A549 (cell line): Measurements from ENCODE around the gene VCL. TPM values are rescaled to one million over a fixed set of nuclear protein-coding genes. Genes with fewer than 3 reads are reported as not detected.
A peak's percentile ranks its signal among the peaks of the same experiment; 100 is the strongest.

Experiments
- ATAC-seq, 2 experiments: fragments of 200-7000 bp in 1 of 2; fragments of >200 bp in 1 of 2; cut with Nextera tagmentation in 1 of 2; cut with Tn5 transposase in 1 of 2; 3 replicates each; pipeline versions ENCODE4 v1.8.0 to v1.9.1; 2018 to 2020; ENCODE audit warnings: mild to moderate bottlenecking in 1 of 2, moderate library complexity in 1 of 2
- CTCF ChIA-PET: fragments of 300-600 bp; sonication (Branson Sonifier 250); formaldehyde crosslinking; extraction: SDS; loops from one replicate; lab custom pipeline; 2021; ENCODE audit warnings: antibody characterized with exemption, inconsistent platforms; lab: Yijun Ruan, JAX
- POLR2A ChIA-PET: fragments of 350-600 bp; formaldehyde crosslinking; extraction: SDS; loops from one replicate; lab custom pipeline; 2021; ENCODE audit warnings: antibody characterized with exemption, inconsistent platforms; lab: Yijun Ruan, JAX
- DNase-seq, 2 experiments: peaks; one replicate each; pipeline versions ENCODE4 v3.0.0 to v3.0.0-alpha.2; 2011 to 2016; ENCODE audit warnings: low read depth in 1 of 2, low spot score in 1 of 2
- FAIRE-seq: peaks from 2 replicates; lab custom pipeline; 2011; peaks lifted over from hg19 to GRCh38; lab: Jason Lieb, UNC
- H3K27ac ChIP-seq, 2 experiments: fragments of >200 bp; sonication (Bioruptor Twin); formaldehyde crosslinking; 3 replicates each; pipeline ENCODE4 v1.5.1; 2016 to 2017
- H3K4me1 ChIP-seq: fragments of >200 bp; sonication (Bioruptor Twin); formaldehyde crosslinking; 3 replicates; pipeline ENCODE4 v1.6.1; 2016
- H3K4me2 ChIP-seq: fragments of >200 bp; sonication (Bioruptor Twin); formaldehyde crosslinking; 3 replicates; pipeline ENCODE4 v1.6.1; 2016
- H3K4me3 ChIP-seq: fragments of >200 bp; sonication (Bioruptor Twin); formaldehyde crosslinking; 3 replicates; pipeline ENCODE4 v1.5.1; 2016
- H3K9me3 ChIP-seq: fragments of >200 bp; sonication (Bioruptor Twin); formaldehyde crosslinking; 3 replicates; pipeline ENCODE4 v1.6.1; 2016
- BHLHE40 ChIP-seq: IDR thresholded peaks from 2 replicates; pipeline ENCODE4 v1.6.1; 2012; ENCODE audit warnings: low read depth, low read length, inconsistent platforms
- CBX2 ChIP-seq: fragments of 200-600 bp; sonication (generic); IDR thresholded peaks from 2 replicates; pipeline ENCODE4 v1.6.1; 2016; ENCODE audit warnings: low read depth, mild to moderate bottlenecking, borderline replicate concordance
- CEBPB ChIP-seq, 2 experiments: fragments of >200 bp in 1 of 2; sonication (Bioruptor Twin) in 1 of 2; formaldehyde crosslinking in 1 of 2; IDR thresholded peaks; 2 replicates each; pipeline ENCODE4 v1.6.1; 2012 to 2016
- CHD4 ChIP-seq: fragments of 200-600 bp; sonication (generic); IDR thresholded peaks from 2 replicates; pipeline ENCODE4 v1.6.1; 2016; ENCODE audit warnings: antibody characterized with exemption, mild to moderate bottlenecking, borderline replicate concordance
- EHMT2 ChIP-seq: fragments of 200-600 bp; sonication (generic); IDR thresholded peaks from 2 replicates; pipeline ENCODE4 v1.6.1; 2016; ENCODE audit warnings: antibody characterized with exemption, low read depth, mild to moderate bottlenecking, moderate library complexity
- HDAC2 ChIP-seq: fragments of 200-600 bp; sonication (generic); IDR thresholded peaks from 2 replicates; pipeline ENCODE4 v1.6.1; 2016
- HEYL ChIP-seq: fragments of 250-450 bp; sonication (Bioruptor Pico); IDR thresholded peaks from 2 replicates; pipeline ENCODE4 v1.8.0; 2021; ENCODE audit warnings: mild to moderate bottlenecking, moderate library complexity
- HOXB13 ChIP-seq: fragments of 250-450 bp; sonication (Bioruptor Pico); IDR thresholded peaks from 2 replicates; pipeline ENCODE4 v1.5.0; 2020; ENCODE audit warnings: low read depth, mild to moderate bottlenecking, moderate library complexity
- JUN ChIP-seq, 2 experiments: fragments of >200 bp; sonication (Bioruptor Twin); formaldehyde crosslinking; IDR thresholded peaks; 2 replicates in 1 of 2; 3 replicates in 1 of 2; pipeline ENCODE4 v1.6.1; 2016 to 2017
- JUNB ChIP-seq: fragments of >200 bp; sonication (Bioruptor Twin); formaldehyde crosslinking; IDR thresholded peaks from 2 replicates; pipeline ENCODE4 v1.6.1; 2016
- KDM1A ChIP-seq: fragments of 200-600 bp; sonication (generic); IDR thresholded peaks from 2 replicates; pipeline ENCODE4 v1.6.1; 2016; ENCODE audit warnings: low read depth, mild to moderate bottlenecking
- MYC ChIP-seq: IDR thresholded peaks from 2 replicates; pipeline ENCODE4 v1.6.1; 2012; ENCODE audit warnings: mild to moderate bottlenecking, inconsistent platforms, low read length, improper control_type of control experiment, borderline replicate concordance
- NR3C1 ChIP-seq: fragments of >200 bp; sonication (Bioruptor Twin); formaldehyde crosslinking; IDR thresholded peaks from 3 replicates; pipeline ENCODE4 v1.6.1; 2017
- PHF8 ChIP-seq: fragments of 200-600 bp; sonication (generic); IDR thresholded peaks from 2 replicates; pipeline ENCODE4 v1.6.1; 2016; ENCODE audit warnings: low read depth, mild to moderate bottlenecking, antibody characterized with exemption, moderate library complexity, borderline replicate concordance
- POLR2A ChIP-seq: IDR thresholded peaks from 2 replicates; pipeline ENCODE4 v1.6.1; 2012; ENCODE audit warnings: mild to moderate bottlenecking, low read length
- RAD21 ChIP-seq, 2 experiments: fragments of >200 bp in 1 of 2; sonication (Bioruptor Twin) in 1 of 2; formaldehyde crosslinking in 1 of 2; IDR thresholded peaks in 1 of 2; conservative IDR thresholded peaks in 1 of 2; 2 replicates in 1 of 2; 3 replicates in 1 of 2; pipeline ENCODE4 v1.6.1; 2012 to 2018; ENCODE audit warnings: inconsistent platforms in 1 of 2
- RARB ChIP-seq: fragments of 250-450 bp; sonication (Bioruptor Pico); IDR thresholded peaks from 2 replicates; pipeline ENCODE4 v1.8.0; 2021; ENCODE audit warnings: mild to moderate bottlenecking, moderate library complexity
- RFX5 ChIP-seq: fragments of 450-650 bp; IDR thresholded peaks from 2 replicates; pipeline ENCODE4 v1.7.1; 2014; ENCODE audit warnings: antibody characterized with exemption, mild to moderate bottlenecking, moderate library complexity
- RNF2 ChIP-seq: fragments of 200-600 bp; sonication (generic); IDR thresholded peaks from 2 replicates; pipeline ENCODE4 v1.6.1; 2016; ENCODE audit warnings: low read depth, mild to moderate bottlenecking, antibody characterized with exemption, moderate library complexity, borderline replicate concordance
- TP53 ChIP-seq: fragments of 250-450 bp; sonication (Bioruptor Pico); IDR thresholded peaks from 2 replicates; pipeline ENCODE4 v1.5.0; 2021; ENCODE audit warnings: mild to moderate bottlenecking, moderate library complexity
- ZFP36 ChIP-seq: fragments of 450-650 bp; IDR thresholded peaks from 2 replicates; pipeline ENCODE4 v1.6.1; 2014; ENCODE audit warnings: borderline replicate concordance; ENCODE audit not compliant: partially characterized antibody
- WGBS: methylation state at CpG from one replicate; pipeline ENCODE4 v1.1.6; 2017; ENCODE audit errors: missing lambda C conversion rate; 5-methylcytosine and 5-hydroxymethylcytosine counted together
- polyA plus RNA-seq, 4 experiments: library from polyadenylated mRNA; depleted of rRNA in 3 of 4; stranded (reverse); fragments of >200 nt; fragmentation: RNase III in 1 of 4; extraction: RNeasy Plus Mini Kit Qiagen cat#74134 plus additional on column Dnase treatment in 1 of 4; gene quantifications; 2 replicates in 3 of 4; 3 replicates in 1 of 4; pipeline ENCODE4 v1.2.3, GENCODE V29; 2011 to 2017
- TF ChIP-seq, protein P1 (sequence below): fragments of 250-450 bp; sonication (Bioruptor Pico); IDR thresholded peaks from 2 replicates; pipeline ENCODE4 v1.5.0; 2020; ENCODE audit warnings: low read depth, mild to moderate bottlenecking, moderate library complexity
- TF ChIP-seq, protein P2 (sequence below): fragments of 200-600 bp; sonication (generic); IDR thresholded peaks from 2 replicates; pipeline ENCODE4 v1.6.1; 2016; ENCODE audit warnings: antibody characterized with exemption, mild to moderate bottlenecking, moderate library complexity
- TF ChIP-seq, protein P3 (sequence below): fragments of >200 bp; sonication (Bioruptor Twin); formaldehyde crosslinking; IDR thresholded peaks from 2 replicates; pipeline ENCODE4 v1.6.1; 2016
- TF ChIP-seq, protein P4 (sequence below): IDR thresholded peaks from 2 replicates; pipeline ENCODE4 v1.6.1; 2012
- TF ChIP-seq, protein P5 (sequence below): fragments of 250-450 bp; sonication (Bioruptor Pico); IDR thresholded peaks from 2 replicates; pipeline ENCODE4 v1.5.0; 2021; ENCODE audit warnings: mild to moderate bottlenecking, moderate library complexity, borderline replicate concordance
- TF ChIP-seq, protein P6 (sequence below): IDR thresholded peaks from 2 replicates; pipeline ENCODE4 v1.6.1; 2012; ENCODE audit warnings: low read depth, borderline replicate concordance
- TF ChIP-seq, protein P7 (sequence below): fragments of >200 bp; sonication (Bioruptor Twin); formaldehyde crosslinking; IDR thresholded peaks from 3 replicates; pipeline ENCODE4 v1.5.1; 2016

Gene VCL
- polyA plus RNA-seq, 2 of the 4 experiments (the other 2 are of a cell fraction), result 101 to 112 TPM

DNA sequence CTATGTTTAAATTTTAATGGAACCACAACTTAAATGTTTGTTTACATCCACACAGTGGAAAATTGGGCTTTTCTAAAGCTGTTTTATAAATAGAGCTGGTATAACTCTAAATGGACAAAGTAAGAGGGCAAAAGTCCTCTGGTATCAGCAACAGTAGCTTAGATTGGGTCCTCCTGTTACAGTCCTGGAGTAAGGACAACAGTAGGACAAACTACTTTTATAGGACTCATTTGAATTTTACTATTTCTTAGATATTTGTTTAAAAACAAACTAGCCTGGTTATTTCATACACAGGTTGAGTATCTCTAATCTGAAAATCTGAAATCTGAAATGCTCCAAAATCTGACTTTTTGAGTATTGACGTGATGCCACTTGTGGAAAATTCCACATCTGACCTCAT lies 8.4 kb downstream of the VCL start:
- TF ChIP-seq TP53 (CRISPR knock-in tag) (no peak), BHLHE40 (no peak), EHMT2 (no peak), RAD21 (conservative IDR thresholded peaks at IDR 0.05 in 1 of 2, IDR thresholded peaks at IDR 0.05 in 1 of 2) (no peak), HEYL (CRISPR knock-in tag) (no peak), CEBPB (IDR thresholded peaks at IDR 0.05) (no peak), NR3C1 (no peak), PHF8 (no peak), ZFP36 (no peak), CBX2 (no peak), CHD4 (no peak), RNF2 (no peak), RFX5 (no peak), RARB (CRISPR knock-in tag) (no peak)
- TF ChIP-seq, protein P1, sequence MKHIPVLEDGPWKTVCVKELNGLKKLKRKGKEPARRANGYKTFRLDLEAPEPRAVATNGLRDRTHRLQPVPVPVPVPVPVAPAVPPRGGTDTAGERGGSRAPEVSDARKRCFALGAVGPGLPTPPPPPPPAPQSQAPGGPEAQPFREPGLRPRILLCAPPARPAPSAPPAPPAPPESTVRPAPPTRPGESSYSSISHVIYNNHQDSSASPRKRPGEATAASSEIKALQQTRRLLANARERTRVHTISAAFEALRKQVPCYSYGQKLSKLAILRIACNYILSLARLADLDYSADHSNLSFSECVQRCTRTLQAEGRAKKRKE, result no peak
- TF ChIP-seq, protein P2, sequence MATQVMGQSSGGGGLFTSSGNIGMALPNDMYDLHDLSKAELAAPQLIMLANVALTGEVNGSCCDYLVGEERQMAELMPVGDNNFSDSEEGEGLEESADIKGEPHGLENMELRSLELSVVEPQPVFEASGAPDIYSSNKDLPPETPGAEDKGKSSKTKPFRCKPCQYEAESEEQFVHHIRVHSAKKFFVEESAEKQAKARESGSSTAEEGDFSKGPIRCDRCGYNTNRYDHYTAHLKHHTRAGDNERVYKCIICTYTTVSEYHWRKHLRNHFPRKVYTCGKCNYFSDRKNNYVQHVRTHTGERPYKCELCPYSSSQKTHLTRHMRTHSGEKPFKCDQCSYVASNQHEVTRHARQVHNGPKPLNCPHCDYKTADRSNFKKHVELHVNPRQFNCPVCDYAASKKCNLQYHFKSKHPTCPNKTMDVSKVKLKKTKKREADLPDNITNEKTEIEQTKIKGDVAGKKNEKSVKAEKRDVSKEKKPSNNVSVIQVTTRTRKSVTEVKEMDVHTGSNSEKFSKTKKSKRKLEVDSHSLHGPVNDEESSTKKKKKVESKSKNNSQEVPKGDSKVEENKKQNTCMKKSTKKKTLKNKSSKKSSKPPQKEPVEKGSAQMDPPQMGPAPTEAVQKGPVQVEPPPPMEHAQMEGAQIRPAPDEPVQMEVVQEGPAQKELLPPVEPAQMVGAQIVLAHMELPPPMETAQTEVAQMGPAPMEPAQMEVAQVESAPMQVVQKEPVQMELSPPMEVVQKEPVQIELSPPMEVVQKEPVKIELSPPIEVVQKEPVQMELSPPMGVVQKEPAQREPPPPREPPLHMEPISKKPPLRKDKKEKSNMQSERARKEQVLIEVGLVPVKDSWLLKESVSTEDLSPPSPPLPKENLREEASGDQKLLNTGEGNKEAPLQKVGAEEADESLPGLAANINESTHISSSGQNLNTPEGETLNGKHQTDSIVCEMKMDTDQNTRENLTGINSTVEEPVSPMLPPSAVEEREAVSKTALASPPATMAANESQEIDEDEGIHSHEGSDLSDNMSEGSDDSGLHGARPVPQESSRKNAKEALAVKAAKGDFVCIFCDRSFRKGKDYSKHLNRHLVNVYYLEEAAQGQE, result no peak
- TF ChIP-seq, protein P3, sequence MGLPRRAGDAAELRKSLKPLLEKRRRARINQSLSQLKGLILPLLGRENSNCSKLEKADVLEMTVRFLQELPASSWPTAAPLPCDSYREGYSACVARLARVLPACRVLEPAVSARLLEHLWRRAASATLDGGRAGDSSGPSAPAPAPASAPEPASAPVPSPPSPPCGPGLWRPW, result no peak
- Histone ChIP-seq H3K27ac (no peak overlapping the region), H3K9me3 (no peaks in the 10 kb centered on the region), H3K4me1 (peaks cover 79% of the 10 kb centered on the region), H3K4me2 (no peak overlapping the region), H3K4me3 (no peak overlapping the region)
- no peak for DNase-seq
- POLR2A ChIA-PET, result no interaction called here
- ATAC-seq, result no peak
- 88% methylated on average over 1 of the region's 1 CpG for WGBS
- FAIRE-seq, result no peak
- CTCF ChIA-PET, result interaction anchor here (1.3 kb wide), 1 partner anchor 9 kb away, joined by 3 read pairs; no protein-coding TSS in a partner anchor

DNA sequence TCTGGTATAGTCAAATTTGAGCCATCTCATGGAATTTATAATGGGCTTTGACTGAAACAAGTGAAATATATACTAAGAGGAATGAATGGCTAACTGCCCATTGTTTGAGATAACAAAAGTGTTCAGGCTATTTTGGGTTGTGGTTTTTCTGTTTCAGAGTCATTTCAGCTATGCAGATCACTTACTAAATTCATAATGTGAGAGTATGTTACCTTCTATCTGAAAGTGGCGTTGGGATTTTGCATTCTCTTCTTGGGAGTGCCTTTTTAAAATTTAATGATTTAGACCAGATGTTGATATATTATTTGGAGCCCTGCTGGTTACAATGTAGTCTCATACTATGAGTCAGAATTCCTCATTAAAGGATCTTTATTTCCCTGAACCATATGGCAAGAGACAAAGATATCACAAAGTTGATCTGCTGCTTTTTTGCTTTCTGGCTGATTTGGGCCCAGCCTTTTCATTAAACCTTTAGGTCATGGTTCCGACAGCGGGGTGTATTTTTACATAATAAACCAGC lies 10.4 kb downstream of the VCL start:
- 78% methylated on average over 3 of the region's 3 CpGs for WGBS
- ChIA-PET POLR2A (interaction anchor here (1.0 kb wide), 1 partner anchor 9 kb away, joined by 4 read pairs; no protein-coding TSS in a partner anchor), CTCF (interaction anchor here (1.1 to 2.3 kb wide), 9 partner anchors 8 to 160 kb away, joined by 3 to 11 read pairs (median 5); no protein-coding TSS in a partner anchor)
- no peak for FAIRE-seq
- Histone ChIP-seq H3K27ac (peak overlapping the region in 1 of 2 experiments; percentile 69; a peak in 4 of 6 replicates), H3K4me1 (peaks cover 79% of the 10 kb centered on the region), H3K4me2 (peak overlapping the region; percentile 35), H3K4me3 (no peak overlapping the region), H3K9me3 (no peaks in the 10 kb centered on the region)
- DNase-seq, result no peak
- ATAC-seq, result peak in 1 of 2 experiments; percentile 7; a peak in 1 of 6 replicates
- TF ChIP-seq JUN (IDR thresholded peaks at IDR 0.05) (no peak), MYC (no peak), KDM1A (no peak), HOXB13 (CRISPR knock-in tag) (no peak), POLR2A (no peak), PHF8 (no peak), HDAC2 (no peak), RNF2 (no peak), JUNB (no peak)
- TF ChIP-seq, protein P4, sequence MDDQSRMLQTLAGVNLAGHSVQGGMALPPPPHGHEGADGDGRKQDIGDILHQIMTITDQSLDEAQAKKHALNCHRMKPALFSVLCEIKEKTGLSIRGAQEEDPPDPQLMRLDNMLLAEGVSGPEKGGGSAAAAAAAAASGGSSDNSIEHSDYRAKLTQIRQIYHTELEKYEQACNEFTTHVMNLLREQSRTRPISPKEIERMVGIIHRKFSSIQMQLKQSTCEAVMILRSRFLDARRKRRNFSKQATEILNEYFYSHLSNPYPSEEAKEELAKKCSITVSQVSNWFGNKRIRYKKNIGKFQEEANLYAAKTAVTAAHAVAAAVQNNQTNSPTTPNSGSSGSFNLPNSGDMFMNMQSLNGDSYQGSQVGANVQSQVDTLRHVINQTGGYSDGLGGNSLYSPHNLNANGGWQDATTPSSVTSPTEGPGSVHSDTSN, result no peak
- TF ChIP-seq, protein P5, sequence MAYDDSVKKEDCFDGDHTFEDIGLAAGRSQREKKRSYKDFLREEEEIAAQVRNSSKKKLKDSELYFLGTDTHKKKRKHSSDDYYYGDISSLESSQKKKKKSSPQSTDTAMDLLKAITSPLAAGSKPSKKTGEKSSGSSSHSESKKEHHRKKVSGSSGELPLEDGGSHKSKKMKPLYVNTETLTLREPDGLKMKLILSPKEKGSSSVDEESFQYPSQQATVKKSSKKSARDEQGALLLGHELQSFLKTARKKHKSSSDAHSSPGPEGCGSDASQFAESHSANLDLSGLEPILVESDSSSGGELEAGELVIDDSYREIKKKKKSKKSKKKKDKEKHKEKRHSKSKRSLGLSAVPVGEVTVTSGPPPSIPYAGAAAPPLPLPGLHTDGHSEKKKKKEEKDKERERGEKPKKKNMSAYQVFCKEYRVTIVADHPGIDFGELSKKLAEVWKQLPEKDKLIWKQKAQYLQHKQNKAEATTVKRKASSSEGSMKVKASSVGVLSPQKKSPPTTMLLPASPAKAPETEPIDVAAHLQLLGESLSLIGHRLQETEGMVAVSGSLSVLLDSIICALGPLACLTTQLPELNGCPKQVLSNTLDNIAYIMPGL (CRISPR knock-in tag), result no peak
- TF ChIP-seq, protein P6, sequence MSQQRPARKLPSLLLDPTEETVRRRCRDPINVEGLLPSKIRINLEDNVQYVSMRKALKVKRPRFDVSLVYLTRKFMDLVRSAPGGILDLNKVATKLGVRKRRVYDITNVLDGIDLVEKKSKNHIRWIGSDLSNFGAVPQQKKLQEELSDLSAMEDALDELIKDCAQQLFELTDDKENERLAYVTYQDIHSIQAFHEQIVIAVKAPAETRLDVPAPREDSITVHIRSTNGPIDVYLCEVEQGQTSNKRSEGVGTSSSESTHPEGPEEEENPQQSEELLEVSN, result no peak
- TF ChIP-seq, protein P7, sequence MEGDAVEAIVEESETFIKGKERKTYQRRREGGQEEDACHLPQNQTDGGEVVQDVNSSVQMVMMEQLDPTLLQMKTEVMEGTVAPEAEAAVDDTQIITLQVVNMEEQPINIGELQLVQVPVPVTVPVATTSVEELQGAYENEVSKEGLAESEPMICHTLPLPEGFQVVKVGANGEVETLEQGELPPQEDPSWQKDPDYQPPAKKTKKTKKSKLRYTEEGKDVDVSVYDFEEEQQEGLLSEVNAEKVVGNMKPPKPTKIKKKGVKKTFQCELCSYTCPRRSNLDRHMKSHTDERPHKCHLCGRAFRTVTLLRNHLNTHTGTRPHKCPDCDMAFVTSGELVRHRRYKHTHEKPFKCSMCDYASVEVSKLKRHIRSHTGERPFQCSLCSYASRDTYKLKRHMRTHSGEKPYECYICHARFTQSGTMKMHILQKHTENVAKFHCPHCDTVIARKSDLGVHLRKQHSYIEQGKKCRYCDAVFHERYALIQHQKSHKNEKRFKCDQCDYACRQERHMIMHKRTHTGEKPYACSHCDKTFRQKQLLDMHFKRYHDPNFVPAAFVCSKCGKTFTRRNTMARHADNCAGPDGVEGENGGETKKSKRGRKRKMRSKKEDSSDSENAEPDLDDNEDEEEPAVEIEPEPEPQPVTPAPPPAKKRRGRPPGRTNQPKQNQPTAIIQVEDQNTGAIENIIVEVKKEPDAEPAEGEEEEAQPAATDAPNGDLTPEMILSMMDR, result no peak
